SH-SY5Y (cell line): ENCODE measurements around the gene DNM3.

Source experiments
- GATA2 ChIP-seq: IDR thresholded peaks from 2 replicates; pipeline ENCODE4 v1.6.1; 2011; ENCODE audit warnings: mild to moderate bottlenecking, low read depth, low read length
- GATA3 ChIP-seq: IDR thresholded peaks from 2 replicates; pipeline ENCODE4 v1.6.1; 2011; ENCODE audit warnings: low read depth, mild to moderate bottlenecking, low read length, moderate library complexity

GRCh38 chr1:171807556-171807955 is 33.7 kb upstream of the DNM3 start:
- TF ChIP-seq GATA2 (no peak), GATA3 (no peak)
